ENCODE data around the gene TMEM14C.
A peak's percentile ranks its signal among the peaks of the same experiment; 100 is the strongest.
"Not testable (repeated sequence)": the region's sequence is repeated elsewhere in the genome, so short reads cannot be mapped to it uniquely, and the experiment has no call there.

Gene TMEM14C

GRCh38 chr6:10721850-10722569, 860 bp upstream of the TMEM14C start:
- DNase-seq, result no peak

GRCh38 chr6:10722570-10722819, 375 bp upstream of the TMEM14C start:
- DNase-seq, result no peak

GRCh38 chr6:10723567-10723881, 654 bp downstream of the TMEM14C start:
- no peak for DNase-seq

GRCh38 chr6:10725044-10725443, 2.2 kb downstream of the TMEM14C start:
- no peak for DNase-seq

- no peak for DNase-seq
Measured at GRCh38 chr6:10725716-10726115, 2.8 kb downstream of the TMEM14C start.

DNA sequence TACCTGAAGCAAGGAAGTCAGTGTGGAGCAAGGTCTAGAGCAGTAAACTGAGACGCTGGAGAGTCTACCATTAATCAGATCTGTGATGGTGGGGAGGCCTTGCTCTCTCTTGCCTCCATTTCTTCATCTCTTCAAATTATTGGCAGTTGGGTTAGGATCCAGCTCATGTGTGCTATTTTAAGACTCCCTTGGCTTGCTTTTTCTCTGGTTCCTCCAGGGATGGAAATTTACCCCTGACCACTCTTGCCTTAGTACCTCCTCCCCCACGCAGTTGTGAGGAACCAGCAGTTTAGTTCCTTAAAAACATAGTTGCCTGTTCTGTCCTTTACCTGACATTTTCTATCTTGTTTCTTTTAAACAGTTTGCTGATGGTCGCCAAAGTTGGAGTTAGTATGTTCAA, 7.4 kb downstream of the TMEM14C start:
- no peak for DNase-seq

GRCh38 chr6:10733151-10733715, 10.4 kb downstream of the TMEM14C start:
- DNase-seq, result no peak

GRCh38 chr6:10733863-10734262, 11.0 kb downstream of the TMEM14C start:
- no peak for DNase-seq

DNA sequence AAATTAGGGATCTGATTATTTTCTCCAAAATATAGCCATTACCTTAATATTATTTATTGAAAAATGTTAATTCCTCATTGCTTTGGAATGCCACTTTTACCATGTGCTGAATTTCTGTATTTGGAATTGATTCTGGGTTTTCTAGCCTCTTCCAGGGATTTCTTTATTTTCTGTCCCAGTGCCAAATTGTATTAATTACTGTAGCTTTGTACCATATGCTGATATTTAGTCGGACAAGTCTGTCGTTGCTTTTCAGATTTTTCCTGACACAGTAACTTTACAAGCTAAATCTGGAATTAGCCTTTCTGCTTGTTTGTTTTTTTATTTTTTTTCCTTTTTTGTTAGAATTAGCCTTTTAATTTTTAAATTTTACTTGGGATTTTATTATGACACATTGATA, 13.9 kb downstream of the TMEM14C start:
- DNase-seq, result no peak

GRCh38 chr6:10740061-10740460, 17.2 kb downstream of the TMEM14C start:
- DNase-seq, result no peak

DNA sequence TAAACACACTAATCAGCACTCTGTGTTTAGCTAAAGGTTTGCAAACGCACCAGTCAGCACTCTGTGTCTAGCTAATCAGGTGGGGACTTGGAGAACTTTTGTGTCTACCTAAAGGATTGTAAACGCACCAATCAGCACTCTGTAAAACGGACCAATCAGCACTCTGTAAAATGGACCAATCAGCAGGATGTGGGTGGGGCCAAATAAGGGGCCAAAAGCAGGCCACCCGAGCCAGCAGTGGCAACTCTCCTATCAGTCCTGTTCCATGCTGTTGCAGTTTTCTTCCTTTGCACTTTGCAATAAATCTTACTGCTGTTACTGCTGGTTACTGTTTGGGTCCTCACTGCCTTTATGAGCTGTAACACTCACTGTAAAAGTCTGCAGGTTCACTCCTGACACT, 18.8 kb downstream of the TMEM14C start:
- not testable (repeated sequence) for DNase-seq

DNA sequence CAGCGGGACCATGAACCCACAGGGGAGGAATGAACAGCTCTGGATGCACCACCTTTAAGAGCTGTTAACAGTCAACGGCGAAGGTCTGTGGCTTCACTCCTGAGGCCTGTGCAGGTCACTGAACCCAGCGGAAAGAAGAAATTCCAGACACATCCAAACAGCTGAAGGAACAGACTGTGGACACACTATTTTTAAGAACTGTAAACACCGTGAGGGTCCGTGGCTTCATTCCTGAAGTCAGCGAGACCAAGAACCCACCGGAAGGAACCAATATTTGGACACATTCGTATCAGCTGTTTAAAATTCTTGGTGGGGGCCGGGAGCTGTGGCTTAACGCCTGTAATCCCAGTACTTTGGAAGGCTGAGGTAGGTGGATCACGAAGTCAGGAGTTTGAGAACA, 19.4 kb downstream of the TMEM14C start:
- DNase-seq, result no peak

DNA sequence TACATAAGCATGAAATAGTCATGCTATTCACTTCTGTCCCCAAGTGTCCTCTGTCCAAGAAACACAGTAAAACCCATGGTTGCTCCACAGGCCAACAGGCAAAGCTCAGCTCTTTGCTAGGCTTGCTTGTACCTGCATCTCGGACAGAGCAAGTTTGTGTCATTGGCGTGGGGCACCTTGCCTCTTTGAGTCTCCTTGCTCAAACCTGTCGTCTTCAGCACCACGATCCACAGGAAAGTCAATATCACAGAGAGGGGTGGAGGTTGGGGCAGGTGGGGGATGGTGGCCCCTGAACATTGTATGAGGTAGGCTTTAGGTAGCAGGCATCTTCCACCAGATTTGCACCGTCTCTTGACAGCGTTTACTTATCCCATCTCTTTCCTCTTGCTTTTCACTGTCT, 20.6 kb downstream of the TMEM14C start:
- DNase-seq, result no peak

GRCh38 chr6:10745116-10745515, 22.2 kb downstream of the TMEM14C start:
- DNase-seq, result no peak

DNA sequence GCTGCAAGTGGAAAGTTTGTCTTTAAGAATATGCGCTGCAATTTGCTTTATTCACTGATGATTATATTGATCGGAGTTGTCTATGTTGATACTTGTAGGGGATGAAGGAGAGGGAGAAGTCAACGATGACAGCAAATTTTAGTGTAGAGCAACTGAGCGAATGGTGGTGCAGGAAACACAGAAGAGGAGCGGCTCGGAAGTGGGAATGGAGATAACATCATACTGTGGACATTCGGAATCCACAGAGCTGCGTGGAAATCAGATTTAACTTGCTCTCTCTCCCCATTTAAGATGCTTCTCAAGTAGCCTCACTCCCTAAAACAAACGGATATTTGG, 24.0 kb downstream of the TMEM14C start:
- no peak for DNase-seq

DNA sequence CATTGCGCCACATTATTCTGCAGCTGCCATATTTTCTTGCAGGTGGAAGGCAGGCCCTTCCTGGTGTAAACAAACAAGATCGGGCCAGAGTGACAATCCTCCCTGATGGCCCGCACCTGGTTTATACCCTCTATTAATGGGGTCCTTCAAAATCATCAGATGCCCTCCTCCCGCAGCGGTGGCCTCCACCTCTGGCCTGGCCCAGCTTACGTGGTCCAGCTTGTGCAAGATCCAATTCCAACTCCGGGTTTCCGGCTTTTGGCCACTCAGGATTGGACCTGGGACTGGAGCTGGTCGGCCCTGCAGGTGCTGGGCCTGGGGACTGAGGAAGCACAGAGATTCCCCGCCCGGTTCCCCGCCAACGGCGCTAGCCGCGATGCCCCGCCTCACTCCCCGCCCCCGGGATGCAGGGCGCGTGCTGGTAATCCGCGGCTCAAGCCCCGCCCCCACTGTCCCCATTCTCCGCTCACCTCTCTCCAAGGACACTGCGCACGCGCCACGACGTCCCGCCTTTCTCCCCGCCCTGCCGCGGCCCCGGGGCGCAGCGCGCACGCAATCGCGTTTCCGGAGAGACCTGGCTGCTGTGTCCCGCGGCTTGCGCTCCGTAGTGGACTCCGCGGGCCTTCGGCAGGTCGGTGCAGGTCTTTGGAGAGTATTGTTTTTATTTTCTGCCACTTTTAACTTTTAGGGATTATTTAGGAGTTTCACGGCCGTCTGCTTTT, 24.5 kb downstream of the TMEM14C start, which contains the start of gene TMEM14B:
TMEM14B (plus strand) TSS at position 555 of the 722 bp plus-strand sequence. CDS start 1,441 bp downstream, outside the sequence.
- DNase-seq, result peak; percentile 97 to 98

GRCh38 chr6:10749734-10750133, 26.9 kb downstream of the TMEM14C start:
- no peak for DNase-seq

GRCh38 chr6:10750568-10750967, 27.7 kb downstream of the TMEM14C start:
- not testable (repeated sequence) for DNase-seq

GRCh38 chr6:10751757-10752156, 28.9 kb downstream of the TMEM14C start:
- not testable (repeated sequence) for DNase-seq

- DNase-seq, result no peak
Measured at GRCh38 chr6:10756085-10756484, 33.2 kb downstream of the TMEM14C start.

DNA sequence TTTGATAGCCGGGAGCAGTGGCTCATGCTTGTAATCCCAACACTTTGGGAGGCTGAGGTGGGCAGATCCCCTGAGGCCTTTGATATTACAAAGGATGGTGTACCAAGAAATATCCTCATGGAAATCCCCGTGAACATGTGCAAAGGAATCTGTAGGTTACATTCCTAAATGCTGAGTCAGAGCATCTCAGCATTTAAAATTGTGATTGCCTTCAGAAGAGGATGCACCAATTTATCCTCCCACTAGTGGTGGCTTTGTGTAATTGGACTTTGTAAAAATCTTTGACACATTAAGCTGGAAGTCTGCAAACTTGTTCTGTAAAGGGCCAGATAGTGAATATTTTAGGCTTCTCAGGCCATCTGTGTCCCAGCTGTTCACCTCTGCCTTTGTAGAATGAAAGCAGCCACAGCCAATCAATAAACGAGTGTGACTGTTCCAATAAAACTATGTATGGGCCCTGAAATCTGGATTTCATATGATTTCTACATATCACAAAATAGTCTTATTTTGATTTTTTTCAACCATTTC, 36.5 kb downstream of the TMEM14C start:
- DNase-seq, result peak in 1 of 2 experiments; percentile 19

DNA sequence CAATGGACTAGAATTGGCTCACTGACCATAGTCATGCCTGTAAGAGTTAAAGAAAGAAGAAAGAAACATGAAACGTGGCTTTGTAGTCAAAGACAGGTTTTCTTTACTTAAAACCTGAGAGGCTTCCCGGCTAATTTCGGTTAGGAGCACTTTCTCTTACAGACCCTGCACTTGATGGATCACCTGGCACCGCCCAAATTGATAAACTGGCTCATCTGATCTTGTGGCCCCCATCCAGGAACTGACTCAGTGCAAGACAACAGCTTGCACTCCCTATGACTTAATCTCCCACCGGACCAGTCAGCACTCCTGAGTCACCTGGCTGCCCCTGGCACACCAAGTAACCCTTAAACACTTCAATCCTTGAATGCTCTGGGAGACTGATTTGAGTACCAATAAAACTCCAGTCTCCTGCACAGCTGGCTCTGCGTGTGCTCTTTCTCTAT, 37.0 kb downstream of the TMEM14C start:
- DNase-seq, result no peak

DNA sequence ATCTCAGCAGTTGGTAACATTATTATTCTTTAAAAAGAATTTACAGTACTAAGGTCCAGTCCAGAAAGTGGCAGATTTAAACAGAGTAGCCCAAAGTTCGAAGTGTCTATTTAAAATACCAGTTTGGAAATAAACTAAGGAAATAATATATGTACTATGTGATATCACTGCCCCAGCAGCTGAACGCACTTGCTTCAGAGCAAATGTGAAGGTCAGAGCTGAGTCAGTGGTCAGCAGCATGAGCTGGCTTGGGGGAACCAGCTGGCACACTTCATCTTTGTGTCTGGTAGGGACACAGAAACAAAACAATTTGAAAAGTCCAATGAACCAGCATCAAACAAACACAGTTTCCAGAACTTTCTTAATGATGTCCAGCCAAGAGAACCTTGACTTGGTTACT, 40.1 kb downstream of the TMEM14C start:
- no peak for DNase-seq

DNA sequence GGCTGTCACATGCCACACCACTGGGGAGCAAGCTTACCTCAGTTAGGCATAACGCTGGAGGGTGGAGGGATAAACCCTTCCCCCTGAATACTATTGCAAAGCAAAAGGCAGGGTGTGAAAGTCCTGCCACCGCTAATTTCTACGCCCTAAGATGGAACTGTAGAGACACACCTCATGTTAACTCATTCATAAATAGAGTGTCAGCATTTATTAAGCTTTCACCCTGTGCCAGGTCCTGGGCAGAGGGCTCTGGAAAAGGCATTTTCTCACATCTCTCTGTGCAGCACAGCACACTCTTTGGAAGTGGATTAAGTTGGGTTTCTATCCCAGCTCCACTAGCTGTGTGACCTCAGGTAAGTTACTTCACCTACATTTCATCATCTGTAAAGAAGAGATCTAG, 46.5 kb downstream of the TMEM14C start:
- DNase-seq, result no peak
